GM12878 (cell line): ENCODE data around the gene TAF4.

Experiments
- RAD21 ChIP-seq: IDR thresholded peaks from 2 replicates; pipeline ENCODE4 v1.6.1; 2011; ENCODE audit warnings: mild to moderate bottlenecking, low read depth, low read length, moderate library complexity; ENCODE audit not compliant: insufficient read depth
- TF ChIP-seq, protein P1 (sequence below): fragments of 450-650 bp; IDR thresholded peaks from 2 replicates; pipeline ENCODE4 v1.6.1; 2017; ENCODE audit warnings: mild to moderate bottlenecking

DNA sequence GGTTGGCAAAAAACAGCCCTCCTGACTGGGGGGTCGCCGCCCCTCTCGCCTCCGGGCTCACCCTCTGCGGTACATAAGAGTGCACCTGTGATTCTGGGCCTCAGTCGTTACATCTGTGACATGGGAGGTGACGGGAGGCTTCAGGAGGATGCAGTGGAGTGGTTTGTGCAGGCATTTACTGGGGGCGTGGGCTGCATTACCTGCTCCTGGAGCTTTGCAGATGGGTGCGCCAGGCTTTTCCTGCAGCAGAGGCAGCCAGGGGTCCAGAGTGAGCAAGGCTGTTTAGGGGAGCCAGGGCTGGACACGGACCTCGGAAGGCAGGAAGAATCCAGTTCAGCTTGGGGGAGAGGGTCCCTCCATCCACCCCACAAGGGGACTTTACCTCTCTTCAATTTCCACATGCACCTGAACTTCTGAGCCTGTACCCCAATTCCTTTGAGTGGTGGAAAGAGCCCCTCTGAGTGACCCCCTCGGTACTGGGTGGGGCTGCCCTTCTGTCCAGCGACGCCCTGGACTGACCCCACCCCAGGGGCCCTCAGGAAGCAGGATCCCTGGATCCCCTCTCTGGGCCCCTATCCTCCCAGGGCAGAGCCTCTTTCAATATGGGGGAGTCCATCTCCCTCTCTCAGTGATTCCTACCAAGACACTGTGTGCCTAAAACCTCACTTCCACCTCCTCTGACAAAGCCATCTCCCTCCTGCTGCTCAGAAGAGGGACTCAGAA lies 134.0 kb downstream of the TAF4 start:
- TF ChIP-seq, protein P1, sequence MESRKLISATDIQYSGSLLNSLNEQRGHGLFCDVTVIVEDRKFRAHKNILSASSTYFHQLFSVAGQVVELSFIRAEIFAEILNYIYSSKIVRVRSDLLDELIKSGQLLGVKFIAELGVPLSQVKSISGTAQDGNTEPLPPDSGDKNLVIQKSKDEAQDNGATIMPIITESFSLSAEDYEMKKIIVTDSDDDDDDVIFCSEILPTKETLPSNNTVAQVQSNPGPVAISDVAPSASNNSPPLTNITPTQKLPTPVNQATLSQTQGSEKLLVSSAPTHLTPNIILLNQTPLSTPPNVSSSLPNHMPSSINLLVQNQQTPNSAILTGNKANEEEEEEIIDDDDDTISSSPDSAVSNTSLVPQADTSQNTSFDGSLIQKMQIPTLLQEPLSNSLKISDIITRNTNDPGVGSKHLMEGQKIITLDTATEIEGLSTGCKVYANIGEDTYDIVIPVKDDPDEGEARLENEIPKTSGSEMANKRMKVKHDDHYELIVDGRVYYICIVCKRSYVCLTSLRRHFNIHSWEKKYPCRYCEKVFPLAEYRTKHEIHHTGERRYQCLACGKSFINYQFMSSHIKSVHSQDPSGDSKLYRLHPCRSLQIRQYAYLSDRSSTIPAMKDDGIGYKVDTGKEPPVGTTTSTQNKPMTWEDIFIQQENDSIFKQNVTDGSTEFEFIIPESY, result no peak
- no peak for TF ChIP-seq RAD21
